ENCODE data around the gene POLL. TPM values are rescaled to one million over a fixed set of nuclear protein-coding genes. Genes with fewer than 3 reads are reported as not detected.

POLL gene
- total RNA-seq, 1 donor from 2014 or later: 27.8 TPM

DNA sequence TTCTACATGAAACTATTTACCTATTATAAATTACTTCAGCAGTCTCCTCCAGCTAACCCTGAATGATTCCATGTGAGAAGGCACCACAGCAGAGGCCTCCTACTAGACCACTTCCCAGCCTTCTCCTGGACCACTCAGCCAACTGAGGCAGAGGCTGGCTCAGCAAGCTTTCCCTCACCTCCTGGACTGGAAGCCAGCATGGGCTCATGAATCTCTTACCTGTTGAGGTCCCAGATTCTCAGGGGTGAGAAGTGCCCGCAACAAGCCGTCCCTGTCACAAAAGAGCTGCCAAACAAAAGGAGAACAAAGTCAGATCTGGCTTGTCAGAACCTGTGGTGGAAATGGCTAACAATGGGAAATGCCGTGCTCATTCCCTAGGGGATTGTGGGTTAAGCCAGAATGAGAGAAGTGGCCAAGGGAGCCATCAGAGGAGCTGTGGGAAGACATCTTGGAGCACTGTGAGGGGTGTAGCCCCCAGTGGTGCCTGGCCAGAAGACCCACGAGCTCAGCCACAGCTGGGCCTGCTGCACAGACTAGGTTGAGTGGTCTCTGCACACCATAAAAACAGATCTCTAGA lies 36.6 kb upstream of the POLL start:
- Histone ChIP-seq H3K9ac (ENCODE audit: low read length) (no peak overlapping the region), H4K20me1 (ENCODE audit: insufficient read depth, low read length) (peaks cover 7% of the 10 kb centered on the region), H3K36me3 (ENCODE audit: insufficient read depth, low read length) (no peaks in the 10 kb centered on the region), H3K79me2 (ENCODE audit: insufficient read depth, low read length) (no peaks in the 10 kb centered on the region), H3K27ac (ENCODE audit: low read depth, low read length) (no peak overlapping the region), H3K4me3 (ENCODE audit: insufficient read depth, low read depth, low read length) (no peak overlapping the region), H3K4me2 (ENCODE audit: low read length) (no peak overlapping the region), H3K9me3 (ENCODE audit: insufficient read depth, low read depth, low read length) (no peaks in the 10 kb centered on the region), H3K4me1 (ENCODE audit: insufficient read depth, low read length) (no peaks in the 10 kb centered on the region), H3K27me3 (ENCODE audit: insufficient read depth, low read length) (no peaks in the 10 kb centered on the region), H2AFZ (ENCODE audit: low read depth, low read length) (no peak overlapping the region)
- FAIRE-seq (no peak), DNase-seq (ENCODE audit: low read depth) (no peak)
- Mint-ChIP-seq H3K27ac (ENCODE audit: unreplicated experiment) (no peak overlapping the region), H3K36me3 (ENCODE audit: low read depth, unreplicated experiment) (peaks cover 30% of the 10 kb centered on the region), H3K27me3 (ENCODE audit: low read depth, unreplicated experiment) (no peaks in the 10 kb centered on the region), H3K4me3 (ENCODE audit: unreplicated experiment) (no peak overlapping the region), H3K4me1 (ENCODE audit: low read depth, unreplicated experiment) (no peaks in the 10 kb centered on the region), H3K9me3 (ENCODE audit: unreplicated experiment) (no peaks in the 10 kb centered on the region)
- TF ChIP-seq, protein P1, sequence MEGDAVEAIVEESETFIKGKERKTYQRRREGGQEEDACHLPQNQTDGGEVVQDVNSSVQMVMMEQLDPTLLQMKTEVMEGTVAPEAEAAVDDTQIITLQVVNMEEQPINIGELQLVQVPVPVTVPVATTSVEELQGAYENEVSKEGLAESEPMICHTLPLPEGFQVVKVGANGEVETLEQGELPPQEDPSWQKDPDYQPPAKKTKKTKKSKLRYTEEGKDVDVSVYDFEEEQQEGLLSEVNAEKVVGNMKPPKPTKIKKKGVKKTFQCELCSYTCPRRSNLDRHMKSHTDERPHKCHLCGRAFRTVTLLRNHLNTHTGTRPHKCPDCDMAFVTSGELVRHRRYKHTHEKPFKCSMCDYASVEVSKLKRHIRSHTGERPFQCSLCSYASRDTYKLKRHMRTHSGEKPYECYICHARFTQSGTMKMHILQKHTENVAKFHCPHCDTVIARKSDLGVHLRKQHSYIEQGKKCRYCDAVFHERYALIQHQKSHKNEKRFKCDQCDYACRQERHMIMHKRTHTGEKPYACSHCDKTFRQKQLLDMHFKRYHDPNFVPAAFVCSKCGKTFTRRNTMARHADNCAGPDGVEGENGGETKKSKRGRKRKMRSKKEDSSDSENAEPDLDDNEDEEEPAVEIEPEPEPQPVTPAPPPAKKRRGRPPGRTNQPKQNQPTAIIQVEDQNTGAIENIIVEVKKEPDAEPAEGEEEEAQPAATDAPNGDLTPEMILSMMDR (IDR thresholded peaks at IDR 0.05; ENCODE audit: insufficient read depth, low read depth, low read length): no peak
- no peak for TF ChIP-seq EZH2 (IDR thresholded peaks at IDR 0.05; ENCODE audit: insufficient read depth, low read length)

DNA sequence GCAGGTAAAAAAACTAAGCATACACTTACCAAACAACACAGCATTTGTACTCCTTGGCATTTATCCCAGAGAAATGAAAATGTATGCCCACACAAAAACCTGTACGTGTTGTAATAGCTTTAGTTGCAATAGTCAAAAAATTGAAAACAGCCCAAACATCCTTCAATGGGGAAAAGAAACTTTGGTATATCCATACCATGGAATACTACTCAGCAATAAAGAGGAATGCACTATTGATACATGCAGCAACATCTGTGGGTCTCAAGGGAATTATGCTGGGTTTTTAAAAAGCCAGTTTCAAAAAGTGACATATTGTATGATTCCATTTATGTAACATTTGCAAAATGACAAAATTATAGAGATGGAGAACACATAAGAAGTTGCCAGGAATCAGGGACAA lies 35.5 kb upstream of the POLL start:
- H3K4me1 Mint-ChIP-seq (ENCODE audit: low read depth, unreplicated experiment): no peaks in the 10 kb centered on the region

DNA sequence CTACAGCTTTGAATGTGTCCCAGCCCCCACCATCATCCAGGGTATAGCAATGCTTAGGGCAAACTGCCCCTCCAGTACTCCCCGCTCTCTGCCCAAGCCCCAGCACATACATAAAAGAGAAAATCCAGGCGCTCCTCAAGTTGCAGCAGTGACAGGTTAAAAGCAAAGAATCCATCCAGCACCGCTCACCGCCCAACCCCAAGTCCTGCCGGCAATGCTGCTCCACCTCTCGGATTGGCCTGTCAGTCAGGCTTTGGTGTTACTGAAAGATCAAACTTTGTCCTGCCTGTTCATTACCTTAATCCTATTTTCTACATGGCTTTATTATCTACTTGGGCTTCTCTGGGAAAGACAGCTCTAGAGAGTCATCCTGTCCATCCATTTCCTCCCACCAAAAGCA lies 31.9 kb upstream of the POLL start:
- Histone ChIP-seq H3K4me1 (ENCODE audit: insufficient read depth, low read length) (no peaks in the 10 kb centered on the region), H3K27me3 (ENCODE audit: insufficient read depth, low read length) (no peaks in the 10 kb centered on the region), H3K9ac (ENCODE audit: low read length) (no peak overlapping the region), H3K36me3 (ENCODE audit: insufficient read depth, low read length) (no peaks in the 10 kb centered on the region), H3K4me3 (ENCODE audit: insufficient read depth, low read depth, low read length) (no peak overlapping the region), H3K27ac (ENCODE audit: low read depth, low read length) (no peak overlapping the region), H3K79me2 (ENCODE audit: insufficient read depth, low read length) (no peaks in the 10 kb centered on the region), H4K20me1 (ENCODE audit: insufficient read depth, low read length) (peaks cover 14% of the 10 kb centered on the region), H2AFZ (ENCODE audit: low read depth, low read length) (no peak overlapping the region), H3K9me3 (ENCODE audit: insufficient read depth, low read depth, low read length) (no peaks in the 10 kb centered on the region), H3K4me2 (ENCODE audit: low read length) (no peak overlapping the region)
- Mint-ChIP-seq H3K27me3 (ENCODE audit: low read depth, unreplicated experiment) (no peaks in the 10 kb centered on the region), H3K4me3 (ENCODE audit: unreplicated experiment) (no peak overlapping the region), H3K36me3 (ENCODE audit: low read depth, unreplicated experiment) (peaks cover 31% of the 10 kb centered on the region), H3K9me3 (ENCODE audit: unreplicated experiment) (no peaks in the 10 kb centered on the region), H3K27ac (ENCODE audit: unreplicated experiment) (no peak overlapping the region), H3K4me1 (ENCODE audit: low read depth, unreplicated experiment) (peaks cover 5% of the 10 kb centered on the region)
- no peak for DNase-seq (ENCODE audit: low read depth)
- no peak for TF ChIP-seq EZH2 (IDR thresholded peaks at IDR 0.05; ENCODE audit: insufficient read depth, low read length)
- TF ChIP-seq, protein P1 (IDR thresholded peaks at IDR 0.05; ENCODE audit: insufficient read depth, low read depth, low read length): no peak
- FAIRE-seq: no peak

More for the DNA sequence above, 35.5 kb upstream of the POLL start:
- peaks cover 29% of the 10 kb centered on the region for H3K36me3 Mint-ChIP-seq (ENCODE audit: low read depth, unreplicated experiment)
- peaks cover 5% of the 10 kb centered on the region for H4K20me1 ChIP-seq (ENCODE audit: insufficient read depth, low read length)
- H3K27ac ChIP-seq (ENCODE audit: low read depth, low read length): no peak overlapping the region
- H3K79me2 ChIP-seq (ENCODE audit: insufficient read depth, low read length): no peaks in the 10 kb centered on the region
- no peak for DNase-seq (ENCODE audit: low read depth)
- no peaks in the 10 kb centered on the region for H3K9me3 Mint-ChIP-seq (ENCODE audit: unreplicated experiment)
- H3K36me3 ChIP-seq (ENCODE audit: insufficient read depth, low read length): no peaks in the 10 kb centered on the region
- H3K4me1 ChIP-seq (ENCODE audit: insufficient read depth, low read length): no peaks in the 10 kb centered on the region
- no peak overlapping the region for H3K4me3 ChIP-seq (ENCODE audit: insufficient read depth, low read depth, low read length)
- no peak overlapping the region for H2AFZ ChIP-seq (ENCODE audit: low read depth, low read length)
- TF ChIP-seq EZH2 (IDR thresholded peaks at IDR 0.05; ENCODE audit: insufficient read depth, low read length): no peak
- TF ChIP-seq, protein P1 (IDR thresholded peaks at IDR 0.05; ENCODE audit: insufficient read depth, low read depth, low read length): no peak
- no peak for FAIRE-seq
- no peak overlapping the region for H3K4me2 ChIP-seq (ENCODE audit: low read length)
- H3K9ac ChIP-seq (ENCODE audit: low read length): no peak overlapping the region
- no peaks in the 10 kb centered on the region for H3K27me3 ChIP-seq (ENCODE audit: insufficient read depth, low read length)
- no peak overlapping the region for H3K27ac Mint-ChIP-seq (ENCODE audit: unreplicated experiment)
- no peaks in the 10 kb centered on the region for H3K9me3 ChIP-seq (ENCODE audit: insufficient read depth, low read depth, low read length)
- H3K27me3 Mint-ChIP-seq (ENCODE audit: low read depth, unreplicated experiment): no peaks in the 10 kb centered on the region
- H3K4me3 Mint-ChIP-seq (ENCODE audit: unreplicated experiment): no peak overlapping the region
